GM12892 (cell line): ENCODE measurements around the gene ANO7.

ENCODE experiments used
- DNase-seq: peaks from one replicate; pipeline ENCODE4 v3.0.0; 2011; ENCODE audit not compliant: insufficient read length
- FAIRE-seq: peaks from 2 replicates; lab custom pipeline; 2011; peaks lifted over from hg19 to GRCh38; lab: Jason Lieb, UNC
- POLR2A ChIP-seq: IDR thresholded peaks from 2 replicates; pipeline ENCODE4 v1.6.1; 2011; ENCODE audit warnings: low read depth, low read length, control low read depth
- POLR2AphosphoS5 ChIP-seq: IDR thresholded peaks from 2 replicates; pipeline ENCODE4 v1.6.1; 2011; ENCODE audit warnings: low read depth, low read length, control low read depth
- TAF1 ChIP-seq: IDR thresholded peaks from 2 replicates; pipeline ENCODE4 v1.6.1; 2011; ENCODE audit warnings: low read depth, mild to moderate bottlenecking, control low read depth, low read length, borderline replicate concordance

Gene ANO7

DNA sequence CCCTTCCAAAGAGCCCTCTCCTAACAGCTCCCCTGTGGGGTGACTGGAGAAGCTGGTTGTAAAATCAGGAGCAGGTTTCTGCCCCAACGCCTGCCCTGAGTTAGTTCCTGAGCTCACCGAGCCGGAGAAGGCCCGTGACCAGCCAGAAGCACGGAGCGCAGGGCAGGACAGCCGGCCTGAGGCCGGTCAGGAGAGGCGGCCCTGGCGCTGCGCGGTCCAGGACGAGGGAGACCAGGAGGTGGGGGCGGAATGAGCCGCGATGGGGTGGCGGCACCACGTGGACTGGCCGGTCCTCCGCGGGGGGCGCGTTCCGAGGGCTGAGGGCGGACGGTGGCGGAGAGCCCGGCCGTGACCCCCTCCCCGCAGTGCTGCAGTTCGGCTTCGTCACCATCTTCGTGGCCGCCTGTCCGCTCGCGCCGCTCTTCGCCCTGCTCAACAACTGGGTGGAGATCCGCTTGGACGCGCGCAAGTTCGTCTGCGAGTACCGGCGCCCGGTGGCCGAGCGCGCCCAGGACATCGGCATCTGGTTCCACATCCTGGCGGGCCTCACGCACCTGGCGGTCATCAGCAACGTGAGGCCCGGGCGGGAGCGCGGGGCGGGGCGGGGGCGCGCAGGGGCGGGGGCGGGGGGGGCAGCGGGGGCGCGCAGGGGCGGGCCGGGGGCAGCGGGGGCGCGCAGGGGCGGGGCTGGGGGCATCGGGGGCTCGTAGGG lies 29.0 kb downstream of the ANO7 start:
- TF ChIP-seq TAF1 (no peak), POLR2A (no peak), POLR2AphosphoS5 (no peak)
- FAIRE-seq (peak; percentile 93), DNase-seq (peak; percentile 81)

DNA sequence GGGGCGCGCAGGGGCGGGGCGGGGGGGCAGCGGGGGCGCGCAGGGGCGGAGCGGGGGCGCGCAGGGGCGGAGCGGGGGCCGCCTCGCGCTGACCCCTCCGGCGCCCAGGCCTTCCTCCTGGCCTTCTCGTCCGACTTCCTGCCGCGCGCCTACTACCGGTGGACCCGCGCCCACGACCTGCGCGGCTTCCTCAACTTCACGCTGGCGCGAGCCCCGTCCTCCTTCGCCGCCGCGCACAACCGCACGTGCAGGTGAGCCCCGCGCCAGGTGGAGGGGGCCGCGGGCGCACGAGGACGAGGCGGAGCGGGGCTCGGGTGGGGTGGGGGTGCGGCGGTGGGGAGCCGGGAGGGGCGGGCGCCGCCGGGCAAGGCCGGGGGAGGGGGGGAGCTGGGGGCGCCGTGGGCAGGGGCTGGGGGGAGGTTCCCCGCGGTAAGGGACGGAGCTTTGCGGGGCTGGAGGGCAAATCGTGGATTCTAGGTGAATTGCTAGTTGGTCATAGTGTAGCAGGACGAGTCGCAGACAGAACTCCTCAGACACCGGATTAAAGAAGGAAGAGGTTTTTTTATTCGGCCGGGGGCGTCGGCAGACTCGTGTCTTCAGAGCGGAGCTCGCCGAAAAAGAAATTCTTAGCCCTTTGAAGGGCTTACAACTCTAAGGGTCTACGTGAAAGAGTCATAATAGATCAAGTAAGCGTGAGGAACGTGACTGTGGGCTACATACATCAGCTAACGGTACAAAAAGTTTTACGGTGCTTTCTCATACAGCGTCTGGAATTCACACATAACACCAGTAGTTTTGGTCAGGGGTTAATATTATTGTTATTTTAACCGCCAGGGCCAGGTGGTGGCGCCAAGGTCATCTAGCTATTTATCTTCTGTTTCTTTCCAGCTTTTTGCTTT lies 29.9 kb downstream of the ANO7 start:
- FAIRE-seq (peak; percentile 58), DNase-seq (no peak)
- TF ChIP-seq POLR2A (no peak), TAF1 (no peak), POLR2AphosphoS5 (no peak)

DNA sequence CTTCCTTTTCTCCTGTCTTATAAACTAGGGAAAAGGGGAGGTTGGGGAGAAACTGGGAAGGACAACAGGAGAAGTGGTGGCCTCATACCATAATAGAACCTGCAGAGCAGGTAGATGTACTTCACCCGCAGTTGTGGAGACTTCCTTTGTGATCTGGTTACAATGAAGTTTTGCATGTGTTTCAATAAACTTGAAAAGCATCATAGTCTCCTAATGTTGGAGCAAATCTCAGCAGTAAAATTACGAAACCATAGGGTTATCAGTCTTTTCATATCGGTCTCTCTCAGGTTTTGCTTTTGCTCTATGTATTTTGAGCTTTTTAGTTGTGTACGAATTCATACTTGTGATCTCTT lies 30.5 kb downstream of the ANO7 start:
- DNase-seq, result no peak
- peak; percentile 53 for FAIRE-seq
- TF ChIP-seq POLR2AphosphoS5, result no peak
- no peak for TF ChIP-seq TAF1
- TF ChIP-seq POLR2A, result no peak

DNA sequence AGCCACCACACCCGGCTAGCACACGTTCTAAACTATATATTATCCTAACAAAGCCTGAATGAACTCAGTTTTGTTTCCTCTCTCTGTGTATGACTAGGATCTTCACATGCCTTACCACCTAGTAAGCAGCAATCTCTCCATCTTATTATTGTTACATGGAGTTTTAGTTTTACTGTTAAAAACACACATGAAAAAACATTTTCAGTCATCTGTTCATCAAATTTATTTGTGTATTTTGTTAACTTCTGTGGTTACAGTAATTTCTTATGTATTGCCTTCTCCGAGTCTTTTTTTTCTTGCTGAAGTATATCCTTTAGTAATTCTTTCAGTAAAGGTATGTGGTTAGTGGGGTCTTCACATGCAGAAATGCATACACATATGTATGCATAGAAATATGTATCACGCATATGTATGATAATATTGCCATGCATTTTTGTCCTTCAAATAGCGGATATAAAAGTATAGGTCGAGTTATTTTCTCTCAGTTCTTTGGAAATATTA lies 31.4 kb downstream of the ANO7 start:
- no peak for TF ChIP-seq TAF1
- TF ChIP-seq POLR2AphosphoS5, result no peak
- TF ChIP-seq POLR2A, result no peak
- DNase-seq, result no peak
- no peak for FAIRE-seq

DNA sequence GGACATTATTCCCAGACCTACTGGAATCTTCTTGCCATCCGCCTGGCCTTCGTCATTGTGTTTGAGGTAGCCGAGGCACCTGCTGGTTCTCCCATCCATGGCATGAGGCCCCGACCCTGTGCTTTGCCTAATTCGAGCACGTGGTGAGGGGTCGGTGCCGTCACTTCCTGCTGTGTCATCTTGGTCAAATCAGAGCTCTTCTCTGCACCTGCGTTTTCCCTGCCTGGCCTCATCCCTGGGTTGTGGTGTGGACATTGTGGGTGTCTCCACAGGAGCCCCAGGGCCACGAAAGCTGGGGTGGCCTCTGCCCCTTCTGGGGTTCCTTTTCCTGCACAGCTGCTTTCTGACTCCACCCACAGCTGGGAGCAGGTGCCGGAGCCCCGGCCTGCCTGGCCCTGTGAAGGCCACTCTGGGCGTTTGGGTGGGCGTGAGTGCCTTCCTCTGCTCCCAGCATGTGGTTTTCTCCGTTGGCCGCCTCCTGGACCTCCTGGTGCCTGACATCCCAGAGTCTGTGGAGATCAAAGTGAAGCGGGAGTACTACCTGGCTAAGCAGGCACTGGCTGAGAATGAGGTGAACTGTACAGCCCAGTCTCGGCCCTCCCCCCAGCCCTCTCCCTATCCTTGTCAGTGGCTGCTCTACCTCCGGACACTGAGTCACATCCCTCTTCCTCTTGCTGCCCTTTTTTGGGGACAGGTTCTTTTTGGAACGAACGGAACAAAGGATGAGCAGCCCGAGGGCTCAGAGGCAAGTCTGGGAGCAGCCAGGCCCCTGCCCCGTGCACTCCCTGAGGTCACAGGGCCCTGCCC lies 34.9 kb downstream of the ANO7 start:
- TF ChIP-seq POLR2AphosphoS5, result no peak
- TF ChIP-seq TAF1, result no peak
- no peak for TF ChIP-seq POLR2A
- DNase-seq, result no peak
- FAIRE-seq, result no peak

DNA sequence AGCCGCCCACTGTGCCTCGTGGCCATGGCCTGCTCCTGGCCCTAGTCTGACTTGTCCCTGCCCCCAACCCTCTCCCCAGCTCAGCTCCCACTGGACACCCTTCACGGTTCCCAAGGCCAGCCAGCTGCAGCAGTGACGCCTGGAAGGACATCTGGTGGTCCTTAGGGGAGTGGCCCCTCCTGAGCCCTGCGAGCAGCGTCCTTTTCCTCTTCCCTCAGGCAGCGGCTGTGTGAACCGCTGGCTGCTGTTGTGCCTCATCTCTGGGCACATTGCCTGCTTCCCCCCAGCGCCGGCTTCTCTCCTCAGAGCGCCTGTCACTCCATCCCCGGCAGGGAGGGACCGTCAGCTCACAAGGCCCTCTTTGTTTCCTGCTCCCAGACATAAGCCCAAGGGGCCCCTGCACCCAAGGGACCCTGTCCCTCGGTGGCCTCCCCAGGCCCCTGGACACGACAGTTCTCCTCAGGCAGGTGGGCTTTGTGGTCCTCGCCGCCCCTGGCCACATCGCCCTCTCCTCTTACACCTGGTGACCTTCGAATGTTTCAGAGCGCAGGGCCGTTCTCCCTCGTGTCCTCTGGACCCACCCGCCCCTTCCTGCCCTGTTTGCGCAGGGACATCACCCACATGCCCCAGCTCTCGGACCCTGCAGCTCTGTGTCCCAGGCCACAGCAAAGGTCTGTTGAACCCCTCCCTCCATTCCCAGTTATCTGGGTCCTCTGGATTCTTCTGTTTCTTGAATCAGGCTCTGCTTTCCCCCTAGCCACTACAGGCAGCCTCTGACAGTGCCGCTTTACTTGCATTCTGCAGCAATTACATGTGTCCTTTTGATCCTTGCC lies 35.8 kb downstream of the ANO7 start:
- FAIRE-seq (no peak), DNase-seq (no peak)
- TF ChIP-seq POLR2AphosphoS5 (no peak), POLR2A (no peak)

DNA sequence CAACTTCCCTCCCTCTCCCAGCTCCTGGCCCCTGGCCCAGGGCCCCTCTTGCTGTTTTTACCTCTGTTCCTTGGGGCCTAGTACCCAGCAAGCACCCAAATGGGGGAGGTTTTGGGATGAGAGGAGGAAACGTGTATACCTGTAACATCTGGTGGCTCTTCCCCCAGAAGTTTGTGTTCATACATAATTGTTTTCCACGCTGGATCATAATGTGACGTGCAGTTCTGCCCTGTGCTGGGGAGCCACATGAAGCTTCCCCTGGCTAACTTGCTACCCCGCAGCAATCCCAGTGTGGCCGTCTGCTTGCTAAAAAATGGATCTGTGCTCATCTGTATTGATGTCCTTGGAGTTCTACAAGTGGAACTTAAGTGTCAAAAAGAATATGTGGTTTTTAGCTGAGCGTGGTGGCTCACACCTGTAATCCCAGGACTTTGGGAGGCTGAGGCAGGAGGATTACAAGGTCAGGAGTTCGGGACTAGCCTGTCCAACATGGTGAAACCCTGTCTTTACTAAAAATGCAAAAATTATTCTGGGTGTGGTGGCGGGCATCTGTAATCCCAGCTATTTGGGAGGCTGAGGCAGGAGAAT lies 36.5 kb downstream of the ANO7 start:
- TF ChIP-seq TAF1 (no peak), POLR2AphosphoS5 (no peak)
- FAIRE-seq, result no peak
- no peak for DNase-seq

DNA sequence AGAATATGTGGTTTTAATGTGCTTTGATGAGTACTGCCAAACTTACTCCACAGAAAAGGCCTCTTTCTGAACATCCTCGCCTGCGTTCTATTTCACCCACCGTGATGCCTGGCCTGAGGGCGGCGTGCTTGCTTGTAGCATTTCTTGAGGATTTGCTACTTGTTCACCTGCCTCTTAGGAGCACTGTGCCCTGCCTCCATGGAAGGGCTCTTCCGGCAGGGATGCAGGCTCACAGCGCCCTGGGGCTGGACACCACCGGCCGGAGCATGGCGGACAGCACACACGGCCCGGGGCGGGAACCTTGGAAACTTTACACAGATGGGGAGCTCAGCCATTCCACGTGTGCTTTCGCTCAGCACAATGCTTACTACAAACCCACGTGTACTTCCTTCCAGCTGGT lies 37.1 kb downstream of the ANO7 start:
- TF ChIP-seq TAF1, result no peak
- TF ChIP-seq POLR2A, result no peak
- TF ChIP-seq POLR2AphosphoS5, result no peak
- DNase-seq, result no peak
- FAIRE-seq, result no peak

DNA sequence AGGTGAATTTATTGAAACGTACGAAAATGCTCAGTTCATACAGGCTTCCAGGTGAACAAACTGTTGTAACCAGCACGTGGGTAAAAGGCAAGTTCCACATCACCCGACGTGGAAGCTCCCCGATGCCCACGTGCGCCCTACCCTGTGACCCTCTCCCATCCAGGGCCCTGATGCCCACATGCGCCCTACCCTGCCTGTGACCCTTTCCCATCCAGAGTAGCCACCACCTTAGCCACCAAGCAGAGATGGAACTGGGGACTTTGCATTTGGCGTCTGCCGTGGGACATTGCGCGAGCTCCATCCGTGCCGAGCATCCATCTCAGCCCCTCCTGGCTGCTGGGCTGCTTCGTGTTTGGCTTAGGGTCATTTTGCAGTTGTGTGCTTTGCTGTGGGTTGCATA lies 37.5 kb downstream of the ANO7 start:
- TF ChIP-seq POLR2AphosphoS5, result no peak
- TF ChIP-seq TAF1, result no peak
- FAIRE-seq (no peak), DNase-seq (no peak)

DNA sequence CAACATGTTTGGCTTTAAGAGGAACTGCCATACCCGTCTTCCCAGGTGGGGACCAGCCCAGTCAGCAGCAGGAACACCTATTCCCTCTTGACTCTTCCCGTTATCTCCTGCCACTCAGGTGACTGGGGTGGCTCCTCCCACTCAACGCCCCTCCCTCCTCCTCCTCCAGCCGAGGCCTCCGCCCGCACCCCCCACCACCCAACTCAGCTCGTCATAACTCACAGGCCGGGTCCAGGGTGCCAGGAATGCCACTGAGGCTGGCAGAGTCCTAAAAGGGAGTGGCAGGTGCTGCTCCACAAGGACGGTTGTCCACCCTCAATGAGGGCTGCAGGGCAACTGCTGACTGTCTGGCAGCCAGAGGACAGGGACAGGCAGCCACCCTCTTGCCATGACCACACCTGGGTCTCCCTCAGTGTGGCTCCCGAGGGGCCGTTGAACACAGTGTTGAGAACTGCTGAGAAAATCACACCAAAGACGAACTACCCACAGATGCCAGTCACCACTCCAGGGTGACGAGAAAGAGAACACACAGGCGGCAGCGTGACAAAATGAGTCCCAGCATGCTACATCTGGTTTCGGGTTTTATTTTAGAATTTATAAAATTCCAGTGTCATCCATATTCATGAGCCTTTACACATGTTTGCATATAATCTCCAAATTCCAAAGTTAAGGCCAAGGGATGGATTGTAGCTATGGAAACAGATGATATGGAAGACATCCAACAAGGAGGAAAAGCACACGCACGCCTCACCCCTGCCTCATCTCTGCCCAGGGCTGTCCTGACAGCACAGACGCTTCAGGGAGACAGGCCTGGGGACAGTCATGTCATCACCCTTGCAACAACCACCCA lies 38.5 kb downstream of the ANO7 start:
- FAIRE-seq (no peak), DNase-seq (no peak)
- TF ChIP-seq POLR2A (0 out of 2 replicates have a peak, but pooled peaks have one; percentile 17), POLR2AphosphoS5 (no peak)
